ENCODE results near the gene COX7B2.

The COX7B2 gene

DNA sequence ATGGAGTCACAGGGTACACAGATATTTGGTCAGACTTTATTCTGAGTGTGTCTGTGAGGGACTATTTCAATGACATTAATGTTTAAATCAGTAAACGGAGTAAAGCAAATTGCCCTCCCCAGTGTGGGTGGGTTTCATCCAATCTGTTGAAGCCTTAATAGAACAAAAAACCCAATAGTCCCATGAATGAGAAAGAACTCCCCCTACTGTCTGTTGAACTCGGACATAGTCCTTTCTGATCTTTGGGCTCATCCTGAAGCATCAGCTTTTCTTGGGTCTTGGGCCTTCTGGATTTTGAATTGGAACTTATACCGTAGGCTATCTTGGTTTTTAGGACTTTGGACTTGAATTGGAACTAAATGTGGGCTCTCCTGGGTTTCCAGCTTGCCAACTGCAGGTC is 193.6 kb downstream of the COX7B2 start:
- DNase-seq (ENCODE audit: low read depth): no peak

DNA sequence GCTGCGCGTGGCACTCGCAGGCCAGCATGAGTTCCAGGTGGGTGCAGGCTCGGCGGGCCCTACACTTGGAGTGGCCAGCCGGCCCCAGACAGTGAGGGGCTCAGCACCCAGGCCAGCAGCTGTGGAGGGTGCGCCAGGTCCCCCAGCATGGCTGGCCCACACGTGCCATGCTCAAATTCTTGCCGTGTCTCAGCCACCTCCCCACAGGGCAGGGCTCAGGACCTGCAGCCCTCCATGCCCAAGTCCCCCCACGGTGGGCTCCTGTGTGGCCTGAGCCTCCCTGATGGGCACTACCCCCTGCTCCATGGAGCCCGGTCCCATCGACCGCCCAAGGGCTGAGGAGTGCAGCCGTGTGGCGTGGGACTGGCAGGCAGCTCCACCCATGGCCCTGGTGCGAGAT is 210.2 kb downstream of the COX7B2 start:
- no peak for DNase-seq (ENCODE audit: low read depth)
